ENCODE results near the gene ZBED4.

- TF ChIP-seq POLR2A (IDR thresholded peaks at IDR 0.05; ENCODE audit: borderline replicate concordance, extremely low read depth, insufficient read depth, insufficient read length) (no peak), CTCF (IDR thresholded peaks at IDR 0.05 in 2 of 3, conservative IDR thresholded peaks at IDR 0.05 in 1 of 3; ENCODE audit: borderline replicate concordance in 1 of 3, insufficient read depth in 1 of 3, low read depth in 2 of 3, low read length in 2 of 3) (no peak), POLR2AphosphoS5 (IDR thresholded peaks at IDR 0.05; ENCODE audit: low read depth, low read length) (no peak), CEBPB (IDR thresholded peaks at IDR 0.05; ENCODE audit: low read depth) (no peak), ZFX (IDR thresholded peaks at IDR 0.05) (no peak), ATF3 (IDR thresholded peaks at IDR 0.05) (no peak), RAD21 (IDR thresholded peaks at IDR 0.05; ENCODE audit: low read depth) (no peak), CBX3 (IDR thresholded peaks at IDR 0.05; ENCODE audit: low read depth) (no peak), EZH2phosphoT487 (IDR thresholded peaks at IDR 0.05; ENCODE audit: borderline replicate concordance) (no peak), SP1 (IDR thresholded peaks at IDR 0.05; ENCODE audit: low read depth) (no peak), ZNF274 (IDR thresholded peaks at IDR 0.05; ENCODE audit: low read depth, low read length) (no peak), YY1 (IDR thresholded peaks at IDR 0.05; ENCODE audit: extremely low read depth, insufficient replicate concordance, low read depth, low read length) (no peak), TCF7L2 (IDR thresholded peaks at IDR 0.05; ENCODE audit: borderline replicate concordance, extremely low read depth, insufficient read depth, insufficient read length) (no peak)
Measured at GRCh38 chr22:49881856-49882255, 28.2 kb downstream of the ZBED4 start.
